ENCODE data around the gene TMEM120A.

TMEM120A gene

DNA sequence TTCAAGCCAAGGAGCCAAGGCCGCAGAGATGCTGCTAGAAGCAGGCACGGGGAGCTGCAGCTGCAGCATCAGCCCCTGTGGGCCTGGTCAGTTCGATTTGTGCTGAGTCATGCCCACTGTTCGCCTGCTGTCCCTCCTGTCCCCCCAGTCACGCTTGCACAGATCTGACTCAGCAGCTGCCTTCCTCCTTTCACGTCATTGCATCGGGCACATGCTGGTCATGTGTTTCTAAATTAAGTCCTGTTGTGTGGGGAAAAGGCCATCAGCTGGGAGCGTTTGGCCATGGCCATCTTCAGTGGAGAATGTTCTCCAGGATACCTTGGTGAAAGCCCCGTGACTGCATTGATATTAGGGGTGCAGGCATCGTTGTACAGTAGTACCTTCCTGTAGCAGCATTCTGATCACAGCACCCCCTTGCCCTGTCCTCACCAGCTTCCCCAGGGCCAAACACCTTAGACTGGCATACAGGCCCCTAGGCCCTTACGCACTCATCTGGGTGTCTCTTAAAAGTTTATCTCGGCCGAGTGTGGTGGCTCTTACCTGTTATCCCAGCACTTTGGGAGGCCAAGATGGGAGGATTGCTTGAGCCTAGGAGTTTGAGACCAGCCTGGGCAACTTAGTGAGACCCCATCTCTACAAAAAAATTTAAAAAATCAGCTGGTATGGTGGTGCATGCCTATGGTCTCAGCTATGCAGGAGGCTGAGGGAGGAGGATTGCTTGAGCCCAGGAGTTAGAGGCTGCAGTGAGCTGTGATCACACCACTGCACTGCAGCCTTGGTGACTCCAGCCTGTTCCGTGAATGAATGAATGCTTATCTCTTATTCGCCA lies 56.2 kb downstream of the TMEM120A start:
- TF ChIP-seq SIN3A (IDR thresholded peaks at IDR 0.05; ENCODE audit: borderline replicate concordance, insufficient read depth, low read length) (no peak), FOXP2 (optimal IDR thresholded peaks at IDR 0.05; ENCODE audit: borderline replicate concordance, extremely low read depth, extremely low read length, insufficient read depth) (peak; percentile 48)
